K562 (cell line): Measurements from ENCODE around the gene GRIA3.

Experiments
- ELF2 ChIP-seq: fragments of 250-450 bp; sonication (Bioruptor Pico); IDR thresholded peaks from 2 replicates; pipeline ENCODE4 v1.5.0; 2021; ENCODE audit warnings: mild to moderate bottlenecking
- HCFC1 ChIP-seq: IDR thresholded peaks from 2 replicates; pipeline ENCODE4 v1.6.1; 2012; ENCODE audit warnings: low read depth, low read length, improper control_type of control experiment
- HIVEP1 ChIP-seq: fragments of 250-450 bp; sonication (Bioruptor Pico); IDR thresholded peaks from 2 replicates; pipeline ENCODE4 v1.4.0; 2020; ENCODE audit warnings: mild to moderate bottlenecking
- MIER1 ChIP-seq: fragments of 450-650 bp; IDR thresholded peaks from 2 replicates; pipeline ENCODE4 v1.6.1; 2016; ENCODE audit warnings: antibody characterized with exemption, mild to moderate bottlenecking, low read depth
- MXI1 ChIP-seq: IDR thresholded peaks from 2 replicates; pipeline ENCODE4 v1.6.1; 2011; ENCODE audit warnings: low read depth, mild to moderate bottlenecking, improper control_type of control experiment, low read length
- MYC ChIP-seq, 2 experiments: fragments of 250-450 bp in 1 of 2; sonication (Bioruptor Pico) in 1 of 2; IDR thresholded peaks; 2 replicates each; pipeline versions ENCODE4 v1.5.1 to v1.6.1; 2012 to 2021; ENCODE audit warnings: low read depth in 2 of 2, borderline replicate concordance in 1 of 2, improper control_type of control experiment in 1 of 2, low read length in 1 of 2, mild to moderate bottlenecking in 1 of 2, moderate library complexity in 1 of 2
- SMAD1 ChIP-seq: fragments of 150-350 bp; IDR thresholded peaks from 2 replicates; pipeline ENCODE4 v1.6.1; 2014; ENCODE audit warnings: low read length, low read depth; ENCODE audit not compliant: partially characterized antibody
- U2AF1 ChIP-seq: fragments of 200-400 bp; formaldehyde crosslinking; optimal IDR thresholded peaks from 2 replicates; pipeline ENCODE3; 2017; ENCODE audit warnings: mild to moderate bottlenecking, low read depth, low read length, moderate library complexity
- ZNF696 ChIP-seq: fragments of 250-450 bp; sonication (Bioruptor Pico); conservative IDR thresholded peaks from 2 replicates; pipeline ENCODE4 v1.4.0; 2020; ENCODE audit warnings: mild to moderate bottlenecking, moderate library complexity
- TF ChIP-seq, protein P1 (sequence below): IDR thresholded peaks from 2 replicates; pipeline ENCODE4 v1.6.1; 2016; ENCODE audit warnings: missing genetic modification characterization, missing compliant biosample characterization
- TF ChIP-seq, protein P2 (sequence below): fragments of 450-650 bp; IDR thresholded peaks from 2 replicates; pipeline ENCODE4 v1.7.0; 2016; ENCODE audit warnings: borderline replicate concordance
- TF ChIP-seq, protein P3 (sequence below), 3 experiments: IDR thresholded peaks in 2 of 3; conservative IDR thresholded peaks in 1 of 3; 2 replicates each; pipeline ENCODE4 v1.5.1; 2011 to 2012; ENCODE audit warnings: low read length in 3 of 3, mild to moderate bottlenecking in 3 of 3, control low read depth in 2 of 3, improper control_type of control experiment in 1 of 3, inconsistent platforms in 1 of 3, low read depth in 1 of 3, mixed read lengths in 1 of 3, moderate library complexity in 1 of 3; ENCODE audit not compliant: insufficient read depth in 2 of 3

DNA sequence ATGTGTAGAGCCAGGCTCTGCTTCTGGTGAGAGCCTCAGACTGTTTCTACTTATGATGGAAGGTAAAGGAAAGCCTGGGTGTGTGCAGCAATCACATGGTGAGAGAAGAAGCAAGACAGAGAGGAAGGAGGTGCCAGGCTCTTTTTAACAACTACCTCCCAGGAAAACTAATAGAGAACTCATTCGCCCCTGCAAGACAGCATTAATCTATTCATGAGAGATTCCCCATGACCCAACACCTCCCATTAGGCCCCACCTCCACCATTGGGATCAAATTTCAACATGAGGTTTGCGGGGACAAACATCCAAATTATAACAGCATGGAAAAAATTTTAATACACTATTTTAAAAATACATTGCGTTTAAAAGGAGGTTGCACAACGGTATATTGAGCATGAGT, 24.7 kb upstream of the GRIA3 start:
- TF ChIP-seq SMAD1 (no peak), MXI1 (no peak), MYC (IDR thresholded peaks at IDR 0.05; ENCODE audit: low read depth, low read length) (no peak), MYC (CRISPR knock-in tag; IDR thresholded peaks at IDR 0.05; ENCODE audit: borderline replicate concordance, low read depth) (no peak), HCFC1 (no peak), ELF2 (CRISPR knock-in tag) (no peak), U2AF1 (no peak), MIER1 (no peak), ZNF696 (CRISPR knock-in tag) (no peak), HIVEP1 (CRISPR knock-in tag) (no peak)
- TF ChIP-seq, protein P1, sequence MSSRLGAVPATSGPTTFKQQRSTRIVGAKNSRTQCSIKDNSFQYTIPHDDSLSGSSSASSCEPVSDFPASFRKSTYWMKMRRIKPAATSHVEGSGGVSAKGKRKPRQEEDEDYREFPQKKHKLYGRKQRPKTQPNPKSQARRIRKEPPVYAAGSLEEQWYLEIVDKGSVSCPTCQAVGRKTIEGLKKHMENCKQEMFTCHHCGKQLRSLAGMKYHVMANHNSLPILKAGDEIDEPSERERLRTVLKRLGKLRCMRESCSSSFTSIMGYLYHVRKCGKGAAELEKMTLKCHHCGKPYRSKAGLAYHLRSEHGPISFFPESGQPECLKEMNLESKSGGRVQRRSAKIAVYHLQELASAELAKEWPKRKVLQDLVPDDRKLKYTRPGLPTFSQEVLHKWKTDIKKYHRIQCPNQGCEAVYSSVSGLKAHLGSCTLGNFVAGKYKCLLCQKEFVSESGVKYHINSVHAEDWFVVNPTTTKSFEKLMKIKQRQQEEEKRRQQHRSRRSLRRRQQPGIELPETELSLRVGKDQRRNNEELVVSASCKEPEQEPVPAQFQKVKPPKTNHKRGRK: no peak
- TF ChIP-seq, protein P2, sequence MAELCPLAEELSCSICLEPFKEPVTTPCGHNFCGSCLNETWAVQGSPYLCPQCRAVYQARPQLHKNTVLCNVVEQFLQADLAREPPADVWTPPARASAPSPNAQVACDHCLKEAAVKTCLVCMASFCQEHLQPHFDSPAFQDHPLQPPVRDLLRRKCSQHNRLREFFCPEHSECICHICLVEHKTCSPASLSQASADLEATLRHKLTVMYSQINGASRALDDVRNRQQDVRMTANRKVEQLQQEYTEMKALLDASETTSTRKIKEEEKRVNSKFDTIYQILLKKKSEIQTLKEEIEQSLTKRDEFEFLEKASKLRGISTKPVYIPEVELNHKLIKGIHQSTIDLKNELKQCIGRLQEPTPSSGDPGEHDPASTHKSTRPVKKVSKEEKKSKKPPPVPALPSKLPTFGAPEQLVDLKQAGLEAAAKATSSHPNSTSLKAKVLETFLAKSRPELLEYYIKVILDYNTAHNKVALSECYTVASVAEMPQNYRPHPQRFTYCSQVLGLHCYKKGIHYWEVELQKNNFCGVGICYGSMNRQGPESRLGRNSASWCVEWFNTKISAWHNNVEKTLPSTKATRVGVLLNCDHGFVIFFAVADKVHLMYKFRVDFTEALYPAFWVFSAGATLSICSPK: no peak
- TF ChIP-seq, protein P3, sequence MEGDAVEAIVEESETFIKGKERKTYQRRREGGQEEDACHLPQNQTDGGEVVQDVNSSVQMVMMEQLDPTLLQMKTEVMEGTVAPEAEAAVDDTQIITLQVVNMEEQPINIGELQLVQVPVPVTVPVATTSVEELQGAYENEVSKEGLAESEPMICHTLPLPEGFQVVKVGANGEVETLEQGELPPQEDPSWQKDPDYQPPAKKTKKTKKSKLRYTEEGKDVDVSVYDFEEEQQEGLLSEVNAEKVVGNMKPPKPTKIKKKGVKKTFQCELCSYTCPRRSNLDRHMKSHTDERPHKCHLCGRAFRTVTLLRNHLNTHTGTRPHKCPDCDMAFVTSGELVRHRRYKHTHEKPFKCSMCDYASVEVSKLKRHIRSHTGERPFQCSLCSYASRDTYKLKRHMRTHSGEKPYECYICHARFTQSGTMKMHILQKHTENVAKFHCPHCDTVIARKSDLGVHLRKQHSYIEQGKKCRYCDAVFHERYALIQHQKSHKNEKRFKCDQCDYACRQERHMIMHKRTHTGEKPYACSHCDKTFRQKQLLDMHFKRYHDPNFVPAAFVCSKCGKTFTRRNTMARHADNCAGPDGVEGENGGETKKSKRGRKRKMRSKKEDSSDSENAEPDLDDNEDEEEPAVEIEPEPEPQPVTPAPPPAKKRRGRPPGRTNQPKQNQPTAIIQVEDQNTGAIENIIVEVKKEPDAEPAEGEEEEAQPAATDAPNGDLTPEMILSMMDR (IDR thresholded peaks at IDR 0.05 in 2 of 3, conservative IDR thresholded peaks at IDR 0.05 in 1 of 3; ENCODE audit: insufficient read depth in 2 of 3, low read depth in 1 of 3, low read length in 3 of 3): no peak
